Parathyroid adenoma (tissue), 2 donors: Measurements from ENCODE around the gene MXD4.

Experiments
- H2AFZ ChIP-seq: fragments of 300-600 bp; sonication (generic); one replicate; pipeline ENCODE4 v1.7.0; 2017; ENCODE audit warnings: antibody characterized with exemption, mild to moderate bottlenecking
- H3K27ac ChIP-seq: fragments of 300-600 bp; sonication (generic); one replicate; pipeline ENCODE4 v1.7.0; 2017
- H3K27me3 ChIP-seq: fragments of 300-600 bp; sonication (generic); one replicate; pipeline ENCODE4 v1.7.0; 2017; ENCODE audit warnings: low read length; ENCODE audit not compliant: control insufficient read depth, insufficient read depth
- H3K36me3 ChIP-seq: fragments of 300-600 bp; sonication (generic); one replicate; pipeline ENCODE4 v1.7.0; 2017; ENCODE audit warnings: low read length; ENCODE audit not compliant: control insufficient read depth, insufficient read depth
- H3K4me1 ChIP-seq: fragments of 300-600 bp; sonication (generic); one replicate; pipeline ENCODE4 v1.7.0; 2017; ENCODE audit warnings: control low read depth
- H3K4me2 ChIP-seq: fragments of 300-600 bp; sonication (generic); one replicate; pipeline ENCODE4 v1.7.0; 2017; ENCODE audit warnings: low read length
- H3K4me3 ChIP-seq: fragments of 300-600 bp; sonication (generic); one replicate; pipeline ENCODE4 v1.7.0; 2017; ENCODE audit warnings: low read depth, low read length
- H3K79me2 ChIP-seq: fragments of 300-600 bp; sonication (generic); one replicate; pipeline ENCODE4 v1.7.0; 2017; ENCODE audit warnings: control low read depth
- H3K9ac ChIP-seq: fragments of 300-600 bp; sonication (generic); one replicate; pipeline ENCODE4 v1.7.0; 2017; ENCODE audit warnings: mild to moderate bottlenecking
- H3K9me3 ChIP-seq: fragments of 300-600 bp; sonication (generic); one replicate; pipeline ENCODE4 v1.7.0; 2017; ENCODE audit warnings: low read length; ENCODE audit not compliant: control insufficient read depth
- TF ChIP-seq, protein P1 (sequence below): fragments of 300-600 bp; sonication (generic); IDR thresholded peaks from one replicate; pipeline ENCODE4 v1.7.0; 2017; ENCODE audit warnings: antibody characterized with exemption, mild to moderate bottlenecking
- donor health status: primary hyperparathyroidism.

The MXD4 gene

DNA sequence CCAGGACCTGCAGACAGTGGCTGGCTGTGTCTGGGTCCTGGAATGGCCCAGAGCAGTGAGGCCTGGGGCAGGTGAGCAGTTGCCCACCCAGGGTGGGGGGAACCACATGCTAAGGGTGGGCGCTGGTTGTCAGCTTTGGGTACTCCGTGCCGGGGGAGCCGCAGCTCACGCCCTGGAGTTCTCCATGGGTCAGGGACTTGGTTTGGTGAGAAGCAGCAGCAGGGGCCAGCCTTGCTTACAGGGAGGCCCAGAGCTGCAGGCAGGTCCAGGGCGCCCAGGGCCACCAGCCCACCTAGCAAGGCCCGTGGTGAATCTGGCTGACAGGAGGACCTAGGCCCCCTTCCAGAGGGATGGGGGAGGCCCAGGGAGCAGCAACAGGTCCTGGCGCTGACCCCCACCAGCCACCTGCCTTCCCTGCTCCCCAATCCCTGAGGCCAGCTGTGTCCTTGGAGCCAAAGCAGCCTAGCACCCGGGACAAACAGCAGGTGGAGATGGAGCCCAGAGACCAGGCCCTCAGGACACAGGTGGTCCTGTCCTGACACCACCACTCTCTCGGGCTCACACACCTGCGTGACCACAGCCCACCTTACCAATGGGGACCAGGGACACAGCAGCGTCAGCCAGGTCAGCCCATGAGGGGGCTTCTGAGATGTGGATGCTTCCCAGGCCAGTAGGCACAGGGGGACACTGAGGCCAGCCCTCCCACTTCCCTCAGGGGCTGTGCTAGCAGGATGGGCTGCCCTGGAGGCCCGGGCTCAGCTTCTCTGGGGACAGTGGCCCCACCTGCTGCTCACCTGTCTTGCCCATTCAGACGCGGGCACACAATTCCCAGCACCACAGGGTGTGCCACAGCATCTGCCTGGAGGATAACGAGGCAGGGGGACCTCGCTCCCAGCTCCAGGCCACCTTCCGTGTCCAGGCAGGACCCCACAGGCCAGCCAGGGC, 3.5 kb downstream of the MXD4 start:
- Histone ChIP-seq H3K27ac (no peak overlapping the region), H3K79me2 (peaks cover 5% of the 10 kb centered on the region), H3K36me3 (no peaks in the 10 kb centered on the region), H2AFZ (no peak overlapping the region), H3K9me3 (no peaks in the 10 kb centered on the region), H3K9ac (no peak overlapping the region), H3K4me1 (peaks cover 12% of the 10 kb centered on the region), H3K27me3 (no peaks in the 10 kb centered on the region), H3K4me3 (no peak overlapping the region), H3K4me2 (no peak overlapping the region)
- TF ChIP-seq, protein P1, sequence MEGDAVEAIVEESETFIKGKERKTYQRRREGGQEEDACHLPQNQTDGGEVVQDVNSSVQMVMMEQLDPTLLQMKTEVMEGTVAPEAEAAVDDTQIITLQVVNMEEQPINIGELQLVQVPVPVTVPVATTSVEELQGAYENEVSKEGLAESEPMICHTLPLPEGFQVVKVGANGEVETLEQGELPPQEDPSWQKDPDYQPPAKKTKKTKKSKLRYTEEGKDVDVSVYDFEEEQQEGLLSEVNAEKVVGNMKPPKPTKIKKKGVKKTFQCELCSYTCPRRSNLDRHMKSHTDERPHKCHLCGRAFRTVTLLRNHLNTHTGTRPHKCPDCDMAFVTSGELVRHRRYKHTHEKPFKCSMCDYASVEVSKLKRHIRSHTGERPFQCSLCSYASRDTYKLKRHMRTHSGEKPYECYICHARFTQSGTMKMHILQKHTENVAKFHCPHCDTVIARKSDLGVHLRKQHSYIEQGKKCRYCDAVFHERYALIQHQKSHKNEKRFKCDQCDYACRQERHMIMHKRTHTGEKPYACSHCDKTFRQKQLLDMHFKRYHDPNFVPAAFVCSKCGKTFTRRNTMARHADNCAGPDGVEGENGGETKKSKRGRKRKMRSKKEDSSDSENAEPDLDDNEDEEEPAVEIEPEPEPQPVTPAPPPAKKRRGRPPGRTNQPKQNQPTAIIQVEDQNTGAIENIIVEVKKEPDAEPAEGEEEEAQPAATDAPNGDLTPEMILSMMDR, result no peak

- TF ChIP-seq, protein P1, result no peak
- Histone ChIP-seq H3K9ac (no peak overlapping the region), H3K4me2 (no peak overlapping the region), H2AFZ (no peak overlapping the region), H3K79me2 (peaks cover 5% of the 10 kb centered on the region), H3K27me3 (no peaks in the 10 kb centered on the region), H3K4me3 (no peak overlapping the region), H3K27ac (peak overlapping the region; percentile 39), H3K4me1 (peaks cover 12% of the 10 kb centered on the region), H3K36me3 (no peaks in the 10 kb centered on the region), H3K9me3 (no peaks in the 10 kb centered on the region)
Observed at GRCh38 chr4:2257361-2258081, 4.4 kb downstream of the MXD4 start.

- Histone ChIP-seq H3K4me3 (no peak overlapping the region), H3K79me2 (peaks cover 5% of the 10 kb centered on the region), H3K36me3 (no peaks in the 10 kb centered on the region), H3K9ac (no peak overlapping the region), H3K4me1 (peaks cover 12% of the 10 kb centered on the region), H3K27ac (peak overlapping the region; percentile 39), H3K9me3 (no peaks in the 10 kb centered on the region), H2AFZ (no peak overlapping the region), H3K27me3 (no peaks in the 10 kb centered on the region), H3K4me2 (no peak overlapping the region)
- TF ChIP-seq, protein P1, result no peak
Observed at GRCh38 chr4:2256781-2257191, 5.1 kb downstream of the MXD4 start.

- Histone ChIP-seq H3K9ac (no peak overlapping the region), H3K4me3 (no peak overlapping the region), H2AFZ (no peak overlapping the region), H3K36me3 (no peaks in the 10 kb centered on the region), H3K4me1 (peaks cover 12% of the 10 kb centered on the region), H3K9me3 (no peaks in the 10 kb centered on the region), H3K4me2 (no peak overlapping the region), H3K27me3 (no peaks in the 10 kb centered on the region), H3K27ac (peak overlapping the region; percentile 39), H3K79me2 (peaks cover 5% of the 10 kb centered on the region)
- TF ChIP-seq, protein P1, result no peak
Observed at GRCh38 chr4:2256156-2256731, 5.7 kb downstream of the MXD4 start.
